Left lung (tissue), 10 donors: ENCODE measurements around the gene NELFA. TPM values are rescaled to one million over a fixed set of nuclear protein-coding genes. Genes with fewer than 3 reads are reported as not detected.
A peak's percentile ranks its signal among the peaks of the same experiment; 100 is the strongest.

ENCODE experiments used
- ATAC-seq: fragments of 200-7000 bp; cut with Tn5 transposase; one replicate; pipeline ENCODE4 v1.9.1; 2020; ENCODE audit warnings: moderate library complexity
- DNase-seq, 4 donors: peaks; one replicate each; pipeline ENCODE4 v3.0.0-alpha.2; 2013 to 2020
- H3K27ac ChIP-seq, 2 donors: fragments of 200-600 bp; sonication (generic) in 1 of 2; one replicate each; pipeline versions ENCODE4 v1.5.0 to v1.8.0; 2020 to 2021
- H3K27me3 ChIP-seq, 2 donors: fragments of 200-600 bp; sonication (generic) in 1 of 2; one replicate each; pipeline versions ENCODE4 v1.5.0 to v1.8.0; 2020 to 2021
- H3K36me3 ChIP-seq, 2 donors: fragments of 200-600 bp; sonication (generic) in 1 of 2; one replicate each; pipeline versions ENCODE4 v1.5.0 to v1.8.0; 2020 to 2021
- H3K4me1 ChIP-seq, 2 donors: fragments of 200-600 bp; one replicate each; pipeline ENCODE4 v1.8.0; 2021
- H3K4me3 ChIP-seq, 2 donors: fragments of 200-600 bp; sonication (generic) in 1 of 2; one replicate each; pipeline versions ENCODE4 v1.5.0 to v1.8.0; 2020 to 2021; ENCODE audit warnings: mild to moderate bottlenecking in 1 of 2
- H3K9me3 ChIP-seq, 2 donors: fragments of 200-600 bp; sonication (generic) in 1 of 2; one replicate each; pipeline versions ENCODE4 v1.5.0 to v1.8.0; 2020 to 2021
- CTCF ChIP-seq, 2 donors: fragments of 200-600 bp; sonication (generic) in 1 of 2; IDR thresholded peaks; one replicate each; pipeline versions ENCODE4 v1.5.0 to v1.8.0; 2021; ENCODE audit warnings: antibody characterized with exemption in 2 of 2
- intact Hi-C, 2 donors: fragments of 100-400 bp; cut with DNase I; formaldehyde crosslinking; loops; one replicate each; pipeline versions ENCODE4 v1.11.2 to v1.14.2; 2022
- polyA plus RNA-seq, 6 donors: library from polyadenylated mRNA; unstranded; fragments of 120-200 nt; gene quantifications; one replicate each; pipeline ENCODE4 v1.2.1, GENCODE V29; 2013; ENCODE audit not compliant: insufficient read length in 6 of 6
- total RNA-seq, 2 donors: library from RNA; stranded (reverse); fragmentation: NEBNext Ultra II Directional; extraction: Animal tissue kit (Norgen Biotek cat#: 25700); gene quantifications; one replicate each; pipeline ENCODE4 v1.2.1, GENCODE V29; 2021
- donor health status: DM: no; HTN: yes; CAD: no.
- donor health status: DM: no; HTN: no; CAD: no.

The NELFA gene
- total and polyA plus RNA-seq, 8 donors = 22.5 to 36.4 (median 30.7) TPM

GRCh38 chr4:1956631-1957030, 52.1 kb downstream of the NELFA start:
- peaks cover 0 to 98% of the 10 kb centered on the region in 2 donors for H3K36me3 ChIP-seq
- ATAC-seq (no peak), DNase-seq (no peak)
- H3K27me3 ChIP-seq = no peaks in the 10 kb centered on the region
- intact Hi-C loops = no loop called here
- no peak for TF ChIP-seq CTCF (IDR thresholded peaks at IDR 0.05)
- H3K9me3 ChIP-seq = no peaks in the 10 kb centered on the region
- H3K4me1 ChIP-seq = no peaks in the 10 kb centered on the region
- H3K27ac ChIP-seq = no peak overlapping the region
- H3K4me3 ChIP-seq = no peak overlapping the region

GRCh38 chr4:1953335-1953734, 55.4 kb downstream of the NELFA start:
- H3K36me3 ChIP-seq = peaks cover 0 to 68% of the 10 kb centered on the region in 2 donors
- TF ChIP-seq CTCF (IDR thresholded peaks at IDR 0.05) = no peak
- no peak for ATAC-seq

GRCh38 chr4:1952719-1953118, 56.1 kb downstream of the NELFA start:
- H3K4me3 ChIP-seq = no peak overlapping the region
- H3K36me3 ChIP-seq = peaks cover 0 to 62% of the 10 kb centered on the region in 2 donors
- no peak for TF ChIP-seq CTCF (IDR thresholded peaks at IDR 0.05)
- no peak overlapping the region for H3K27ac ChIP-seq
- H3K27me3 ChIP-seq = no peaks in the 10 kb centered on the region
- no peak for DNase-seq
- ATAC-seq = no peak
- intact Hi-C loops = no loop called here
- no peaks in the 10 kb centered on the region for H3K4me1 ChIP-seq
- no peaks in the 10 kb centered on the region for H3K9me3 ChIP-seq

More at GRCh38 chr4:1953335-1953734, 55.4 kb downstream of the NELFA start:
- Histone ChIP-seq H3K27me3 (no peaks in the 10 kb centered on the region), H3K4me3 (no peak overlapping the region), H3K27ac (no peak overlapping the region), H3K4me1 (no peaks in the 10 kb centered on the region), H3K9me3 (no peaks in the 10 kb centered on the region)
- intact Hi-C loops = no loop called here
- DNase-seq = no peak

GRCh38 chr4:1952058-1952700, 56.6 kb downstream of the NELFA start:
- DNase-seq (peak in 1 of 4 donors; percentile 72), ATAC-seq (no peak)
- H3K9me3 ChIP-seq = no peaks in the 10 kb centered on the region
- H3K4me1 ChIP-seq = no peaks in the 10 kb centered on the region
- H3K27ac ChIP-seq = no peak overlapping the region
- intact Hi-C loops = no loop called here
- no peak overlapping the region for H3K4me3 ChIP-seq
- peaks cover 0 to 58% of the 10 kb centered on the region in 2 donors for H3K36me3 ChIP-seq
- no peaks in the 10 kb centered on the region for H3K27me3 ChIP-seq
- no peak for TF ChIP-seq CTCF (IDR thresholded peaks at IDR 0.05)

GRCh38 chr4:1950369-1950768, 58.4 kb downstream of the NELFA start:
- DNase-seq (no peak), ATAC-seq (peak; percentile 8)
- TF ChIP-seq CTCF (IDR thresholded peaks at IDR 0.05) = no peak
- Histone ChIP-seq H3K9me3 (no peaks in the 10 kb centered on the region), H3K4me1 (no peaks in the 10 kb centered on the region), H3K27me3 (no peaks in the 10 kb centered on the region), H3K27ac (no peak overlapping the region), H3K4me3 (no peak overlapping the region), H3K36me3 (peaks cover 0 to 47% of the 10 kb centered on the region in 2 donors)
- intact Hi-C loops = no loop called here
